ENCODE data around the gene REXO4. TPM values are rescaled to one million over a fixed set of nuclear protein-coding genes. Genes with fewer than 3 reads are reported as not detected.
A peak's percentile ranks its signal among the peaks of the same experiment; 100 is the strongest.

REXO4 gene
- total and polyA plus RNA-seq, 2 of the 13 experiments (the other 11 are each of a cell fraction or from before 2014, with no cell fraction given), result 18.5 to 30.4 TPM

DNA sequence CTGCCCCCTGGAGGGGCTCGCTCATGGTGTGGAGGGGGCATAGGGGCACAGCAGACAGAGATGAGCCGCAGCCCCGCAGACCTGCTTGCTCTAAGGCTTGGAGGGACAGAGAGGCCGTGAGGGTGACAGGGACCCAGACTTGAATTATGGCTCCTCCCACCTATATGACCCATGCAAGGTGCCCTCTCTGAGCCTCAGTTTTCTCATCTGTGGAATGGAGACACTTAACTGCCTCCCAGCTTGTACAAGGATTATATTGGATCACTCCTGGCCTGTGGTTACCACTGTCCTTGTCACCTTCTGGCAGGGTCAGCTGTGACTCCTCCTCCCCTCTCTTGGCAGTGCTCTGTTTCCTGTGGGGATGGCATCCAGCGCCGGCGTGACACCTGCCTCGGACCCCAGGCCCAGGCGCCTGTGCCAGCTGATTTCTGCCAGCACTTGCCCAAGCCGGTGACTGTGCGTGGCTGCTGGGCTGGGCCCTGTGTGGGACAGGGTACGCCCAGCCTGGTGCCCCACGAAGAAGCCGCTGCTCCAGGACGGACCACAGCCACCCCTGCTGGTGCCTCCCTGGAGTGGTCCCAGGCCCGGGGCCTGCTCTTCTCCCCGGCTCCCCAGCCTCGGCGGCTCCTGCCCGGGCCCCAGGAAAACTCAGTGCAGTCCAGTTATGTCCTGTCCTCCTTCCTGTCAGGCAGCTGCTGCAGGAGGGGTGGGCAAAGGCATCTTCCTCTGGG is 37.3 kb upstream of the REXO4 start:
- Histone ChIP-seq H3K27me3 (ENCODE audit: control insufficient read depth in 1 of 2, insufficient read depth in 2 of 2, low read length in 2 of 2) (no peaks in the 10 kb centered on the region), H3K79me2 (ENCODE audit: insufficient read depth, low read length) (no peaks in the 10 kb centered on the region), H3K36me3 (replicated peaks in 1 of 2; ENCODE audit: control insufficient read depth in 1 of 2, insufficient read depth in 2 of 2, low read length in 2 of 2) (no peaks in the 10 kb centered on the region), H3K4me1 (ENCODE audit: insufficient read depth, low read length) (peaks cover 31% of the 10 kb centered on the region), H3K9me3 (ENCODE audit: low read length) (no peaks in the 10 kb centered on the region), H3K4me2 (ENCODE audit: low read depth, low read length) (no peak overlapping the region), H3K27ac (ENCODE audit: extremely low read length, insufficient read depth, low read length) (no peak overlapping the region), H3K9ac (ENCODE audit: insufficient read depth, low read depth, low read length) (no peak overlapping the region), H2AFZ (ENCODE audit: low read length) (no peak overlapping the region), H3K4me3 (replicated peaks in 1 of 3; ENCODE audit: insufficient read depth in 1 of 3, low read depth in 2 of 3, low read length in 3 of 3) (no peak overlapping the region), H4K20me1 (ENCODE audit: insufficient read depth, low read length) (no peaks in the 10 kb centered on the region)
- DNase-seq (ENCODE audit: low spot score), result no peak
- no peak for ATAC-seq
- 90% methylated on average over 2 of the region's 20 CpGs for WGBS (ENCODE audit: low lambda C conversion rate)
- POLR2A ChIA-PET, result no interaction called here
- no peak for FAIRE-seq
- no TSS peak for BruUV-seq (replicated peaks)
- TF ChIP-seq CBX5 (CRISPR knock-in tag; IDR thresholded peaks at IDR 0.05; ENCODE audit: borderline replicate concordance) (no peak), ZNF629 (CRISPR knock-in tag; conservative IDR thresholded peaks at IDR 0.05) (peak; percentile 57)
- in situ Hi-C loops (cut with HindIII; ENCODE audit: extremely low pct_ligation_motif_present, low pct_unique_long_range_greater_than_20kb) (no loop called here), intact Hi-C loops (cut with micrococcal nuclease; ENCODE audit: unreplicated experiment) (no loop called here)
- CTCF ChIA-PET (ENCODE audit: low intra/inter-chr PET ratio, low total read pairs), result no interaction called here

GRCh38 chr9:133454325-133454724 is 36.5 kb upstream of the REXO4 start:
- 70% methylated on average over 3 of the region's 19 CpGs for WGBS (ENCODE audit: low lambda C conversion rate)
- no peak overlapping the region for H3K4me3 ChIP-seq (replicated peaks in 1 of 3; ENCODE audit: insufficient read depth in 1 of 3, low read depth in 2 of 3, low read length in 3 of 3)
- H3K4me2 ChIP-seq (ENCODE audit: low read depth, low read length), result no peak overlapping the region
- POLR2A ChIA-PET, result no interaction called here
- no peaks in the 10 kb centered on the region for H4K20me1 ChIP-seq (ENCODE audit: insufficient read depth, low read length)
- in situ Hi-C loops (cut with HindIII; ENCODE audit: extremely low pct_ligation_motif_present, low pct_unique_long_range_greater_than_20kb), result no loop called here
- intact Hi-C loops (cut with micrococcal nuclease; ENCODE audit: unreplicated experiment), result no loop called here
- FAIRE-seq (no peak), DNase-seq (ENCODE audit: low spot score) (no peak), ATAC-seq (no peak)
- no peak for TF ChIP-seq ATF7-NPFF (CRISPR knock-in tag; IDR thresholded peaks at IDR 0.05; ENCODE audit: low read depth)
- TF ChIP-seq MTF2 (CRISPR knock-in tag; IDR thresholded peaks at IDR 0.05; ENCODE audit: borderline replicate concordance), result no peak
- TF ChIP-seq ZNF775 (CRISPR knock-in tag; IDR thresholded peaks at IDR 0.05; ENCODE audit: borderline replicate concordance), result no peak
- TF ChIP-seq RBM22 (optimal IDR thresholded peaks at IDR 0.05; ENCODE audit: low read length), result no peak
- TF ChIP-seq THAP11 (CRISPR knock-in tag; IDR thresholded peaks at IDR 0.05), result no peak
- TF ChIP-seq SATB2 (CRISPR knock-in tag; IDR thresholded peaks at IDR 0.05), result no peak
- no peak for TF ChIP-seq THYN1 (CRISPR knock-in tag; IDR thresholded peaks at IDR 0.05; ENCODE audit: borderline replicate concordance, low read depth)
- TF ChIP-seq SRSF1 (optimal IDR thresholded peaks at IDR 0.05; ENCODE audit: low read depth, low read length), result no peak
- TF ChIP-seq NFE2L2 (IDR thresholded peaks at IDR 0.05; ENCODE audit: low read length), result no peak
- no peak for TF ChIP-seq ZNF569 (CRISPR knock-in tag; IDR thresholded peaks at IDR 0.05; ENCODE audit: borderline replicate concordance)
- TF ChIP-seq, protein P1, sequence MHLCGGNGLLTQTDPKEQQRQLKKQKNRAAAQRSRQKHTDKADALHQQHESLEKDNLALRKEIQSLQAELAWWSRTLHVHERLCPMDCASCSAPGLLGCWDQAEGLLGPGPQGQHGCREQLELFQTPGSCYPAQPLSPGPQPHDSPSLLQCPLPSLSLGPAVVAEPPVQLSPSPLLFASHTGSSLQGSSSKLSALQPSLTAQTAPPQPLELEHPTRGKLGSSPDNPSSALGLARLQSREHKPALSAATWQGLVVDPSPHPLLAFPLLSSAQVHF (CRISPR knock-in tag; IDR thresholded peaks at IDR 0.05), result no peak
- no peak for TF ChIP-seq ZNF362 (CRISPR knock-in tag; IDR thresholded peaks at IDR 0.05; ENCODE audit: borderline replicate concordance)
- no peak for TF ChIP-seq PAWR (CRISPR knock-in tag; IDR thresholded peaks at IDR 0.05; ENCODE audit: borderline replicate concordance)
- no peaks in the 10 kb centered on the region for H3K36me3 ChIP-seq (replicated peaks in 1 of 2; ENCODE audit: control insufficient read depth in 1 of 2, insufficient read depth in 2 of 2, low read length in 2 of 2)
- H3K9me3 ChIP-seq (ENCODE audit: low read length), result no peaks in the 10 kb centered on the region
- H3K4me1 ChIP-seq (ENCODE audit: insufficient read depth, low read length), result peaks cover 38% of the 10 kb centered on the region
- no TSS peak for BruUV-seq (replicated peaks)
- H3K79me2 ChIP-seq (ENCODE audit: insufficient read depth, low read length), result no peaks in the 10 kb centered on the region
- no peak overlapping the region for H3K9ac ChIP-seq (ENCODE audit: insufficient read depth, low read depth, low read length)
- no peak overlapping the region for H3K27ac ChIP-seq (ENCODE audit: extremely low read length, insufficient read depth, low read length)
- CTCF ChIA-PET (ENCODE audit: low intra/inter-chr PET ratio, low total read pairs), result no interaction called here
- no peak overlapping the region for H2AFZ ChIP-seq (ENCODE audit: low read length)
- no peaks in the 10 kb centered on the region for H3K27me3 ChIP-seq (ENCODE audit: control insufficient read depth in 1 of 2, insufficient read depth in 2 of 2, low read length in 2 of 2)
